K562 (cell line): Measurements from ENCODE around the gene GHSR.

Source experiments
- CAMTA2 ChIP-seq: fragments of 250-450 bp; sonication (Bioruptor Pico); conservative IDR thresholded peaks from 2 replicates; pipeline ENCODE4 v1.5.1; 2022
- GATA2 ChIP-seq: sonication (generic); formaldehyde crosslinking; IDR thresholded peaks from 2 replicates; pipeline ENCODE4 v1.4.0; 2020; ENCODE audit warnings: mild to moderate bottlenecking, missing genetic modification reagents
- MCM7 ChIP-seq, 2 experiments: fragments of 450-650 bp; IDR thresholded peaks; 2 replicates each; pipeline ENCODE4 v1.6.1; 2016 to 2018
- NELFE ChIP-seq: IDR thresholded peaks from 2 replicates; pipeline ENCODE4 v1.6.1; 2011; ENCODE audit warnings: mild to moderate bottlenecking; ENCODE audit not compliant: insufficient read depth, insufficient read length
- NFE2L1 ChIP-seq: fragments of 450-650 bp; IDR thresholded peaks from 2 replicates; pipeline ENCODE4 v1.6.1; 2016; ENCODE audit warnings: missing genetic modification characterization, low read depth, mild to moderate bottlenecking, missing compliant biosample characterization, moderate library complexity, borderline replicate concordance
- RAD21 ChIP-seq, 2 experiments: fragments of 250-450 bp in 1 of 2; fragments of 450-650 bp in 1 of 2; sonication (Bioruptor Pico) in 1 of 2; formaldehyde crosslinking in 1 of 2; IDR thresholded peaks in 1 of 2; conservative IDR thresholded peaks in 1 of 2; 2 replicates each; pipeline versions ENCODE4 v1.4.0 to v1.8.0; 2020 to 2022; ENCODE audit warnings: mild to moderate bottlenecking in 2 of 2, moderate library complexity in 1 of 2
- TAF15 ChIP-seq: fragments of 200-400 bp; formaldehyde crosslinking; IDR thresholded peaks from 2 replicates; pipeline ENCODE4 v1.6.1; 2017; ENCODE audit warnings: mild to moderate bottlenecking, low read depth, low read length, moderate library complexity
- TF ChIP-seq, protein P1 (sequence below), 3 experiments: IDR thresholded peaks in 2 of 3; conservative IDR thresholded peaks in 1 of 3; 2 replicates each; pipeline ENCODE4 v1.5.1; 2011 to 2012; ENCODE audit warnings: low read length in 3 of 3, mild to moderate bottlenecking in 3 of 3, control low read depth in 2 of 3, improper control_type of control experiment in 1 of 3, inconsistent platforms in 1 of 3, low read depth in 1 of 3, mixed read lengths in 1 of 3, moderate library complexity in 1 of 3; ENCODE audit not compliant: insufficient read depth in 2 of 3
- TF ChIP-seq, protein P2 (sequence below): sonication (generic); formaldehyde crosslinking; IDR thresholded peaks from 2 replicates; pipeline ENCODE4 v1.9.0; 2022; ENCODE audit warnings: mild to moderate bottlenecking, missing genetic modification reagents
- TF ChIP-seq, protein P3 (sequence below), 2 experiments: IDR thresholded peaks; 2 replicates each; pipeline ENCODE4 v1.6.1; 2011; ENCODE audit warnings: borderline replicate concordance in 1 of 2, control low read depth in 1 of 2, low read depth in 1 of 2, low read length in 1 of 2, mild to moderate bottlenecking in 1 of 2, mixed read lengths in 1 of 2, moderate library complexity in 1 of 2; ENCODE audit not compliant: insufficient read depth in 1 of 2, insufficient read length in 1 of 2, poor library complexity in 1 of 2, severe bottlenecking in 1 of 2; ENCODE audit errors: extremely low read depth in 1 of 2

DNA sequence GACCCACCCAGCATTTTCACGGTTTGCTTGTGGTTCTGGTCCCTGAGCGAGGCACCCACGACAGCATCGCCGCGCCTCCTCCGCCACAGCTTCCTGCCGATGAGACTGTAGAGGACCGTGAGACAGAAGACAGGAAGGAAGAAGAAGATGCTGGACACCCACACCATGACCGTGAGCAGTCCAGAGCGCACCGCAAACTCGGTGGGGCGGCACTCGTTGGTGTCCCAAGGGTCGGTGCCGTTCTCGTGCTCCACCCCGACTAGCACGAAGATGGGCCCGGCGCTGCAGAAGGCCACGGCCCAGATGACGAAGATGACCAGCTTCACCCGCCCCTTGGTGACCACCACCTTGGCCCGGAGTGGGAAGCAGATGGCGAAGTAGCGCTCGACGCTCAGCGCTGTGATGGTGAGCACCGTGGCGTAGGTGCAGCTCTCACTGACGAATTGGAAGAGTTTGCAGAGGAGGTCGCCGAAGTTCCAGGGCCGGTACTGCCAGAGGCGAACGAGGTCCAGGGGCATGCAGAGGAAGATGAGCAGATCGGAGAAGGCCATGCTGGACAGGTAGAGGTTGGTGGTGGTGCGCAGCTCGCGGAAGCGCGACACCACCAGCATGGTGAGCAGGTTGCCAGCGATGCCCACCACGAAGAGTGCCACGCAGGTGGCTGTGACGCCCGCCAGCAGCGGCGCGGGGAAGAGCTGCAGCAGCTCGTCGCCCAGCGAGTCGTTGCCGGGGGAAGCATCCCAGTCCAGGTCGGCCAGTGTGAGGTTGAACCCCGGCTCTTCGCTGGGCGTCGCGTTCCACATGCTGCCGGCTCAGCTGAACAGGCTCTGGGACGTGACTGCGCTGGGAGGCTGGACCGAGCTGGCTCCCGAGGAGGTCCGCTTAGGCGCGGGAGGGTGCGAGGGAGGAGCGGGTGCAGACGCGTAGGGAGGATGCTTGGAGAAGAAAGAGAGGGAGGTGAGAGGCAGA, at the start of gene GHSR:
- TF ChIP-seq, protein P1, sequence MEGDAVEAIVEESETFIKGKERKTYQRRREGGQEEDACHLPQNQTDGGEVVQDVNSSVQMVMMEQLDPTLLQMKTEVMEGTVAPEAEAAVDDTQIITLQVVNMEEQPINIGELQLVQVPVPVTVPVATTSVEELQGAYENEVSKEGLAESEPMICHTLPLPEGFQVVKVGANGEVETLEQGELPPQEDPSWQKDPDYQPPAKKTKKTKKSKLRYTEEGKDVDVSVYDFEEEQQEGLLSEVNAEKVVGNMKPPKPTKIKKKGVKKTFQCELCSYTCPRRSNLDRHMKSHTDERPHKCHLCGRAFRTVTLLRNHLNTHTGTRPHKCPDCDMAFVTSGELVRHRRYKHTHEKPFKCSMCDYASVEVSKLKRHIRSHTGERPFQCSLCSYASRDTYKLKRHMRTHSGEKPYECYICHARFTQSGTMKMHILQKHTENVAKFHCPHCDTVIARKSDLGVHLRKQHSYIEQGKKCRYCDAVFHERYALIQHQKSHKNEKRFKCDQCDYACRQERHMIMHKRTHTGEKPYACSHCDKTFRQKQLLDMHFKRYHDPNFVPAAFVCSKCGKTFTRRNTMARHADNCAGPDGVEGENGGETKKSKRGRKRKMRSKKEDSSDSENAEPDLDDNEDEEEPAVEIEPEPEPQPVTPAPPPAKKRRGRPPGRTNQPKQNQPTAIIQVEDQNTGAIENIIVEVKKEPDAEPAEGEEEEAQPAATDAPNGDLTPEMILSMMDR (IDR thresholded peaks at IDR 0.05 in 2 of 3, conservative IDR thresholded peaks at IDR 0.05 in 1 of 3; ENCODE audit: insufficient read depth in 2 of 3, low read depth in 1 of 3, low read length in 3 of 3): no peak
- TF ChIP-seq, protein P2, sequence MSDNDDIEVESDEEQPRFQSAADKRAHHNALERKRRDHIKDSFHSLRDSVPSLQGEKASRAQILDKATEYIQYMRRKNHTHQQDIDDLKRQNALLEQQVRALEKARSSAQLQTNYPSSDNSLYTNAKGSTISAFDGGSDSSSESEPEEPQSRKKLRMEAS (CRISPR knock-in tag): no peak
- TF ChIP-seq NFE2L1 (tag) (no peak), TAF15 (no peak), RAD21 (CRISPR knock-in tag; conservative IDR thresholded peaks at IDR 0.05 in 1 of 2, IDR thresholded peaks at IDR 0.05 in 1 of 2) (no peak), GATA2 (CRISPR knock-in tag) (no peak), MCM7 (IDR thresholded peaks at IDR 0.05) (no peak), NELFE (no peak), CAMTA2 (CRISPR knock-in tag) (no peak)
- TF ChIP-seq, protein P3, sequence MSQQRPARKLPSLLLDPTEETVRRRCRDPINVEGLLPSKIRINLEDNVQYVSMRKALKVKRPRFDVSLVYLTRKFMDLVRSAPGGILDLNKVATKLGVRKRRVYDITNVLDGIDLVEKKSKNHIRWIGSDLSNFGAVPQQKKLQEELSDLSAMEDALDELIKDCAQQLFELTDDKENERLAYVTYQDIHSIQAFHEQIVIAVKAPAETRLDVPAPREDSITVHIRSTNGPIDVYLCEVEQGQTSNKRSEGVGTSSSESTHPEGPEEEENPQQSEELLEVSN (IDR thresholded peaks at IDR 0.05; ENCODE audit: borderline replicate concordance in 1 of 2, extremely low read depth in 1 of 2, insufficient read depth in 1 of 2, insufficient read length in 1 of 2, low read depth in 1 of 2, low read length in 1 of 2, poor library complexity in 1 of 2, severe bottlenecking in 1 of 2): no peak
